RWPE1 (cell line): ENCODE results near the gene TTLL9.
A peak's percentile ranks its signal among the peaks of the same experiment; 100 is the strongest.

Source experiments
- CTCF ChIA-PET: fragments of 350-600 bp; sonication (Branson Sonifier 250); formaldehyde crosslinking; extraction: SDS; loops from one replicate; lab custom pipeline; 2021; lab: Yijun Ruan, JAX
- POLR2A ChIA-PET: fragments of 400-600 bp; formaldehyde crosslinking; extraction: SDS; loops from one replicate; lab custom pipeline; 2020; ENCODE audit warnings: antibody characterized with exemption; ENCODE audit not compliant: low non-redundant PET; lab: Yijun Ruan, JAX
- DNase-seq: peaks from one replicate; pipeline ENCODE4 v3.0.0; 2012; ENCODE audit warnings: low spot score
- H3K27ac ChIP-seq: fragments of 450-650 bp; 2 replicates; pipeline ENCODE4 v1.5.1; 2017
- CTCF ChIP-seq: fragments of 450-650 bp; conservative IDR thresholded peaks from 2 replicates; pipeline ENCODE4 v1.5.1; 2017; ENCODE audit warnings: low read depth, mild to moderate bottlenecking

Gene TTLL9

GRCh38 chr20:31835977-31836852, 34.2 kb upstream of the TTLL9 start:
- TF ChIP-seq CTCF = no peak
- peak overlapping the region; percentile 44 for H3K27ac ChIP-seq
- peak; percentile 97 for DNase-seq
- ChIA-PET CTCF (interaction anchor here (0.5 to 5.7 kb wide), 6 partner anchors 11 to 816 kb away, joined by 3 to 51 read pairs (median 16); no protein-coding TSS in a partner anchor), POLR2A (interaction anchor here (1.1 kb wide), 1 partner anchor 174 kb away, joined by 3 read pairs; no protein-coding TSS in a partner anchor)

- no peak overlapping the region for H3K27ac ChIP-seq
- CTCF ChIA-PET = interaction anchor here (0.6 to 5.7 kb wide), 8 partner anchors 10 to 195 kb away, joined by 3 to 51 read pairs (median 10); partner anchors contain the start of gene PDRG1
- no peak for DNase-seq
- POLR2A ChIA-PET = interaction anchor here (1.1 kb wide), 1 partner anchor 175 kb away, joined by 3 read pairs; no protein-coding TSS in a partner anchor
- no peak for TF ChIP-seq CTCF
Measured at GRCh38 chr20:31836853-31837608, 33.4 kb upstream of the TTLL9 start.

GRCh38 chr20:31837896-31838397, 32.5 kb upstream of the TTLL9 start:
- H3K27ac ChIP-seq = peak overlapping the region; percentile 4; the same call in 1 of the 2 replicates
- peak; percentile 31 for DNase-seq
- no peak for TF ChIP-seq CTCF
- CTCF ChIA-PET = interaction anchor here (0.5 to 5.7 kb wide), 10 partner anchors 9 to 251 kb away, joined by 3 to 51 read pairs (median 6); partner anchors contain the start of gene PDRG1
- POLR2A ChIA-PET = no interaction called here

- POLR2A ChIA-PET = no interaction called here
- no peak for TF ChIP-seq CTCF
- H3K27ac ChIP-seq = no peak overlapping the region
- no peak for DNase-seq
- CTCF ChIA-PET = interaction anchor here (0.6 to 5.7 kb wide), 7 partner anchors 8 to 250 kb away, joined by 3 to 51 read pairs (median 16); no protein-coding TSS in a partner anchor
Measured at GRCh38 chr20:31838646-31839292, 31.7 kb upstream of the TTLL9 start.

GRCh38 chr20:31839782-31840487, 30.5 kb upstream of the TTLL9 start:
- ChIA-PET POLR2A (no interaction called here), CTCF (interaction anchor here (0.6 to 3.8 kb wide), 3 partner anchors 9 to 17 kb away, joined by 3 to 16 read pairs (median 4); no protein-coding TSS in a partner anchor)
- no peak overlapping the region for H3K27ac ChIP-seq
- DNase-seq = no peak
- no peak for TF ChIP-seq CTCF
